PC-9 (cell line): ENCODE data around the gene SLC13A4. TPM values are rescaled to one million over a fixed set of nuclear protein-coding genes. Genes with fewer than 3 reads are reported as not detected.

Source experiments
- BruUV-seq: library from RNA; stranded (reverse); fragments of 400-500 nt; replicated peaks from 2 replicates; lab custom pipeline; 2021; lab: Mats Ljungman, UMichigan
- CTCF ChIA-PET: fragments of 300-600 bp; sonication (Branson Sonifier 250); formaldehyde crosslinking; loops from one replicate; lab custom pipeline; 2022; ENCODE audit warnings: antibody characterized with exemption; lab: Charles Lee
- POLR2A ChIA-PET: fragments of 300-600 bp; sonication (Branson Sonifier 250); formaldehyde crosslinking; loops from one replicate; lab custom pipeline; 2022; ENCODE audit warnings: antibody characterized with exemption; ENCODE audit not compliant: unreplicated experiment; lab: Charles Lee
- DNase-seq, 2 experiments: peaks; one replicate each; pipeline versions ENCODE4 v3.0.0 to v3.0.0-alpha.2; 2015 to 2022; ENCODE audit warnings: mixed read lengths in 1 of 2
- H2AFZ ChIP-seq: fragments of 200-600 bp; sonication (generic); 2 replicates; pipeline ENCODE4 v1.8.1; 2017; ENCODE audit warnings: antibody characterized with exemption
- H3F3A ChIP-seq: fragments of 200-600 bp; sonication (generic); 2 replicates; pipeline ENCODE4 v1.8.1; 2017; ENCODE audit warnings: antibody characterized with exemption, mild to moderate bottlenecking, low read depth; ENCODE audit not compliant: insufficient read depth
- H3K27ac ChIP-seq: fragments of 200-600 bp; sonication (generic); 2 replicates; pipeline ENCODE4 v1.6.1; 2016; ENCODE audit warnings: mixed run types
- H3K27me3 ChIP-seq: fragments of 200-600 bp; sonication (generic); 2 replicates; pipeline ENCODE4 v1.6.1; 2016; ENCODE audit warnings: low read depth, mixed run types; ENCODE audit not compliant: insufficient read depth
- H3K36me3 ChIP-seq: fragments of 200-600 bp; sonication (generic); 2 replicates; pipeline ENCODE4 v1.6.1; 2016; ENCODE audit warnings: low read depth, mixed run types
- H3K4me1 ChIP-seq: fragments of 200-600 bp; sonication (generic); replicated peaks from 2 replicates; pipeline ENCODE4 v1.6.1; 2016; ENCODE audit warnings: mixed run types; ENCODE audit not compliant: insufficient read depth
- H3K4me2 ChIP-seq: fragments of 200-600 bp; sonication (generic); 2 replicates; pipeline ENCODE4 v1.6.1; 2017; ENCODE audit warnings: mixed run types
- H3K4me3 ChIP-seq: fragments of 200-600 bp; sonication (generic); 2 replicates; pipeline ENCODE4 v1.6.1; 2016; ENCODE audit warnings: mixed run types
- H3K79me2 ChIP-seq: fragments of 200-600 bp; sonication (generic); 2 replicates; pipeline ENCODE4 v1.6.1; 2017; ENCODE audit warnings: low read depth, mixed run types
- H3K9me2 ChIP-seq: fragments of 200-600 bp; sonication (generic); 2 replicates; pipeline ENCODE4 v1.8.1; 2017; ENCODE audit warnings: mild to moderate bottlenecking; ENCODE audit not compliant: insufficient read depth
- H3K9me3 ChIP-seq: fragments of 200-600 bp; sonication (generic); 2 replicates; pipeline ENCODE4 v1.8.1; 2016; ENCODE audit warnings: low read depth; ENCODE audit not compliant: insufficient read depth
- H4K20me1 ChIP-seq: fragments of 200-600 bp; sonication (generic); 2 replicates; pipeline ENCODE4 v1.8.1; 2017; ENCODE audit not compliant: insufficient read depth
- EZH2 ChIP-seq: fragments of 200-600 bp; sonication (generic); IDR thresholded peaks from 2 replicates; pipeline ENCODE4 v1.8.0; 2017; ENCODE audit warnings: antibody characterized with exemption, low read depth
- intact Hi-C: fragments of 100-400 bp; cut with micrococcal nuclease; formaldehyde crosslinking; loops from one replicate; pipeline ENCODE4 v1.10.0; 2022; ENCODE audit not compliant: unreplicated experiment
- total RNA-seq: library from RNA; stranded (reverse); gene quantifications from 2 replicates; pipeline ENCODE4 v1.2.3, GENCODE V29; 2021
- TF ChIP-seq, protein P1 (sequence below): fragments of 200-600 bp; sonication (generic); conservative IDR thresholded peaks from 2 replicates; pipeline ENCODE4 v1.6.1; 2017; ENCODE audit warnings: mixed run types, antibody characterized with exemption, mild to moderate bottlenecking, moderate library complexity

Gene SLC13A4
- total RNA-seq, 1 experiment from 2014 or later = not detected

DNA sequence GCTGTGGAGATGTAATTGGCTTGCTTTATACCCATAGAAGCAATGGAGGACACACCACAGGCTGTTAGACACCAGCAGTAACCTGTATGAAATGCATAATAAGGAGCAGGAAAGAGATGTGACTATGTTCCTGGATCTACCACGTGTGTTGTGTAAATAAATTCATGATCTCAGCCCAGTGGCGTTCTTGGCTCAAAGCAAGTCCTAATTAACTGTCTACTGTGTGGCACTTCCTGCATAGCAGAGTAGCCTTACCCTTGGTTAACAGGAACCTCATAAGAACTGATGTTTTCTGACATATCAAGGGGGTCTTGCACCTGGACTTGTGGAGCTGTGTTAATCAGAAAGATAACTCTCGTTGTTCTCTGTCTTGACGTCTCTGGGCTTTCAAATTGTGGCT is 46.3 kb upstream of the SLC13A4 start:
- no TSS peak for BruUV-seq
- ChIA-PET POLR2A (no interaction called here), CTCF (interaction anchor here (0.6 kb wide), 1 partner anchor 359 kb away, joined by 6 read pairs; no protein-coding TSS in a partner anchor)
- Histone ChIP-seq H3K4me1 (peaks cover 36% of the 10 kb centered on the region), H4K20me1 (no peaks in the 10 kb centered on the region), H3K4me3 (no peak overlapping the region), H3K27me3 (no peaks in the 10 kb centered on the region), H2AFZ (peak overlapping the region; percentile 34; the same call in 1 of the 2 replicates), H3K9me2 (no peaks in the 10 kb centered on the region), H3K79me2 (no peaks in the 10 kb centered on the region), H3F3A (peaks cover 4% of the 10 kb centered on the region), H3K4me2 (peak overlapping the region; percentile 24), H3K9me3 (peaks cover 17% of the 10 kb centered on the region; the same call in 1 of the 2 replicates), H3K36me3 (no peaks in the 10 kb centered on the region), H3K27ac (peak overlapping the region; percentile 56)
- DNase-seq = peak; percentile 54 to 93
- intact Hi-C loops = loop anchor here (1.0 to 5.0 kb wide), 3 partner anchors 29 to 95 kb away; no protein-coding TSS in a partner anchor
- TF ChIP-seq, protein P1, sequence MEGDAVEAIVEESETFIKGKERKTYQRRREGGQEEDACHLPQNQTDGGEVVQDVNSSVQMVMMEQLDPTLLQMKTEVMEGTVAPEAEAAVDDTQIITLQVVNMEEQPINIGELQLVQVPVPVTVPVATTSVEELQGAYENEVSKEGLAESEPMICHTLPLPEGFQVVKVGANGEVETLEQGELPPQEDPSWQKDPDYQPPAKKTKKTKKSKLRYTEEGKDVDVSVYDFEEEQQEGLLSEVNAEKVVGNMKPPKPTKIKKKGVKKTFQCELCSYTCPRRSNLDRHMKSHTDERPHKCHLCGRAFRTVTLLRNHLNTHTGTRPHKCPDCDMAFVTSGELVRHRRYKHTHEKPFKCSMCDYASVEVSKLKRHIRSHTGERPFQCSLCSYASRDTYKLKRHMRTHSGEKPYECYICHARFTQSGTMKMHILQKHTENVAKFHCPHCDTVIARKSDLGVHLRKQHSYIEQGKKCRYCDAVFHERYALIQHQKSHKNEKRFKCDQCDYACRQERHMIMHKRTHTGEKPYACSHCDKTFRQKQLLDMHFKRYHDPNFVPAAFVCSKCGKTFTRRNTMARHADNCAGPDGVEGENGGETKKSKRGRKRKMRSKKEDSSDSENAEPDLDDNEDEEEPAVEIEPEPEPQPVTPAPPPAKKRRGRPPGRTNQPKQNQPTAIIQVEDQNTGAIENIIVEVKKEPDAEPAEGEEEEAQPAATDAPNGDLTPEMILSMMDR = no peak
- no peak for TF ChIP-seq EZH2

DNA sequence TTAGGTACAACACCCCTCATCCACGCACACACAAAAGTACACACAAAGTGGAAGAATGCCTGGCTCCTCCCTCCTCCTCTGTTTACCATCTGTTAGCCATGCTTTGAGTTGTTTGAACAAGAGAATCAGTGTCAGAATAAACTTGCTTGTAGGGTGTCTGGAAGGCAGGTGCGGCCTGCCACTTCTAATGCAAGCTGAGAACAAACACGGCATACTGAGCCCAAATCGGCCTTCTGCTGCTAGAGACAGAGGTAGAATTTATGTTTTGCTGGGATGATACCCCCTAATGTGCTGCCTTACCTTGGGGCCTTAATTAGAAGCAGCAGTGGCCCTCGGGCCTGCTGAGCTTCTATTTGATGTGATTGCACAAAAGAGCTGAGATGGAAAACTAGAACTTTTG is 45.5 kb upstream of the SLC13A4 start:
- Histone ChIP-seq H3K36me3 (no peaks in the 10 kb centered on the region), H3K27ac (peak overlapping the region; percentile 56), H3K9me2 (no peaks in the 10 kb centered on the region), H4K20me1 (no peaks in the 10 kb centered on the region), H3K9me3 (peaks cover 14% of the 10 kb centered on the region; the same call in 1 of the 2 replicates), H3K4me3 (no peak overlapping the region), H3F3A (peaks cover 4% of the 10 kb centered on the region), H2AFZ (no peak overlapping the region), H3K79me2 (no peaks in the 10 kb centered on the region), H3K27me3 (no peaks in the 10 kb centered on the region), H3K4me2 (peak overlapping the region; percentile 24), H3K4me1 (peaks cover 36% of the 10 kb centered on the region)
- no peak for TF ChIP-seq EZH2
- TF ChIP-seq, protein P1 = no peak
- intact Hi-C loops = loop anchor here (5.0 kb wide), 1 partner anchor 61 kb away; no protein-coding TSS in a partner anchor
- ChIA-PET CTCF (interaction anchor here (0.6 to 1.3 kb wide), 2 partner anchors 100 to 359 kb away, joined by 4 to 6 read pairs; no protein-coding TSS in a partner anchor), POLR2A (no interaction called here)
- no peak for DNase-seq
- no TSS peak for BruUV-seq

DNA sequence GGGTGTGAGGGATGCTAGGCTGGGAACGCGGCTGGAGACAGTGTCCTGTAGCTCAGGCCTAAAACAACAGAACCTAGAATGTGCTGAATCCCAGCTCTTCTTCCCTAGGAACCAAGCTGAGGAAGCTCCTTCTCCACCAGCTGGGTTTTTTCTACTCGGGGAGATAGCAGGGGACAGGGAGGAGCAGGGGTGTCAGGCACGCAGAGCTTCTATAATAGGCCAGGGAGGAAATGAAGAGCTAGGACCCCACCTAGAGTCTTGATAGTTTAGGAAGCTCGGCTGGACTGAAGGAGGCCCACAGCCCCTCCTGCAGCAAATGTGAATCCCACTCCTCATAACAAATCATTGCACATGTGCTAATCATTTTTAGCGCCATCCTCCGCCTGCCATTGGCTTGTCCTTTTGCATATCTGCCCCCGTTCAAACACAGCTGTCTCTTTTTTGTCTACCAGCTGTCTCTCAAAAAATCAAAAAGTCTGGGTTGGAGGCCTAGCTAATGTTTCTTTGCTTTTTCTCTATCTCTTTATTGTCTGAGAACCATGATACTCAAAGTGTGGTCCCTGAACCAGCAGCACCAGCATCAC is 44.7 kb upstream of the SLC13A4 start:
- peak overlapping the region; percentile 70 for H2AFZ ChIP-seq
- no TSS peak for BruUV-seq
- no peaks in the 10 kb centered on the region for H3K79me2 ChIP-seq
- 0 out of 2 replicates have a peak overlapping the region, but pooled peaks have one; percentile 9 for H3K4me2 ChIP-seq
- intact Hi-C loops = loop anchor here (5.0 kb wide), 1 partner anchor 60 kb away; no protein-coding TSS in a partner anchor
- peaks cover 6% of the 10 kb centered on the region; the same call in 1 of the 2 replicates for H3K9me3 ChIP-seq
- no peaks in the 10 kb centered on the region for H3K27me3 ChIP-seq
- H3K27ac ChIP-seq = peak overlapping the region; percentile 77
- no peaks in the 10 kb centered on the region for H3K9me2 ChIP-seq
- TF ChIP-seq EZH2 = no peak
- TF ChIP-seq, protein P1 = no peak
- H3K4me3 ChIP-seq = no peak overlapping the region
- peaks cover 4% of the 10 kb centered on the region for H3F3A ChIP-seq
- peaks cover 36% of the 10 kb centered on the region for H3K4me1 ChIP-seq
- no peaks in the 10 kb centered on the region for H3K36me3 ChIP-seq
- DNase-seq = no peak
- POLR2A ChIA-PET = no interaction called here
- CTCF ChIA-PET = interaction anchor here (1.3 kb wide), 1 partner anchor 99 kb away, joined by 4 read pairs; no protein-coding TSS in a partner anchor
- no peaks in the 10 kb centered on the region for H4K20me1 ChIP-seq
